ENCODE results near the gene ZNF263. TPM values are rescaled to one million over a fixed set of nuclear protein-coding genes. Genes with fewer than 3 reads are reported as not detected.

The ZNF263 gene
- polyA plus RNA-seq, 1 of the 3 experiments (the other 2 are of a cell fraction) = 13.7 TPM

DNA sequence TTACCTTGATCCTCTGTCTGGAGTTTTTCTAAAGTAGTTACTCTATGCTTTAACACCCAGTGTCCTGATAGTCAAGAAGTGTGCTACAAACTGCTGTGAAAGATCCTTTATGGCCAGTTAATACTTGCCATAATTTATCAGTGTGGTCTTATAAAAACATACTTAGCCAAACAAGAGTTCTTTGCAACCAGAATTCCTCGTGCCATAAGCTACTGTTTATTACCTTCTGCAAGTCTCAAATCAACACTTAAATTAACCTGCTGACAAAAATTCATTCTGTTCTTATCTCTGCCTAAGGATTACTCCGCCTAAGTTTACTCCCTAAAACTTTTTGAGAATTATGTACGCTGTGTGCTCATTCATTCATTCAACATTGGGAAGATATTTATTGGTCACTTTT lies 44.8 kb downstream of the ZNF263 start:
- CTCF ChIA-PET = no interaction called here

GRCh38 chr16:3328643-3329042 lies 45.4 kb downstream of the ZNF263 start:
- H3K9me3 ChIP-seq = no peaks in the 10 kb centered on the region

More for the DNA sequence above, 44.8 kb downstream of the ZNF263 start:
- no peak for DNase-seq
- Histone ChIP-seq H3K79me2 (ENCODE audit: insufficient read depth) (no peaks in the 10 kb centered on the region), H3K4me2 (no peak overlapping the region), H3K9me3 (no peaks in the 10 kb centered on the region), H3K27ac (ENCODE audit: low read depth in 2 of 2, low read length in 1 of 2) (no peak overlapping the region), H4K20me1 (ENCODE audit: insufficient read depth) (no peaks in the 10 kb centered on the region), H3F3A (replicated peaks; ENCODE audit: insufficient read depth) (no peaks in the 10 kb centered on the region), H3K4me3 (ENCODE audit: low read depth in 2 of 2, low read length in 1 of 2) (no peak overlapping the region), H3K9ac (no peak overlapping the region), H3K36me3 (replicated peaks in 1 of 2; ENCODE audit: control insufficient read depth in 1 of 2, insufficient read depth in 2 of 2, low read length in 1 of 2) (no peaks in the 10 kb centered on the region), H3K27me3 (ENCODE audit: insufficient read depth) (no peaks in the 10 kb centered on the region; the same call in 1 of the 2 replicates), H2AFZ (ENCODE audit: low read depth) (no peak overlapping the region), H3K9me2 (no peaks in the 10 kb centered on the region), H3K4me1 (ENCODE audit: control insufficient read depth in 1 of 2, insufficient read depth in 2 of 2, low read depth in 1 of 2, low read length in 1 of 2) (no peaks in the 10 kb centered on the region)
- WGBS (ENCODE audit: low lambda C conversion rate) = 1% methylated on average over 3 of the region's 3 CpGs
- POLR2A ChIA-PET = no interaction called here
- TF ChIP-seq SIN3A (IDR thresholded peaks at IDR 0.05; ENCODE audit: borderline replicate concordance, low read depth, low read length) (no peak), PBX3 (IDR thresholded peaks at IDR 0.05) (no peak), RXRA (IDR thresholded peaks at IDR 0.05; ENCODE audit: borderline replicate concordance, low read depth) (no peak), MXI1 (IDR thresholded peaks at IDR 0.05; ENCODE audit: low read depth, low read length) (no peak), REST (IDR thresholded peaks at IDR 0.05; ENCODE audit: low read depth, low read length) (no peak)

More at GRCh38 chr16:3328643-3329042, 45.4 kb downstream of the ZNF263 start:
- ChIA-PET CTCF (no interaction called here), POLR2A (no interaction called here)
- Histone ChIP-seq H3K9ac (no peak overlapping the region), H3K9me2 (no peaks in the 10 kb centered on the region), H3K27me3 (ENCODE audit: insufficient read depth) (no peaks in the 10 kb centered on the region; the same call in 1 of the 2 replicates), H4K20me1 (ENCODE audit: insufficient read depth) (no peaks in the 10 kb centered on the region), H3K4me2 (no peak overlapping the region), H3K27ac (ENCODE audit: low read depth in 2 of 2, low read length in 1 of 2) (no peak overlapping the region), H3K4me1 (ENCODE audit: control insufficient read depth in 1 of 2, insufficient read depth in 2 of 2, low read depth in 1 of 2, low read length in 1 of 2) (no peaks in the 10 kb centered on the region), H3K79me2 (ENCODE audit: insufficient read depth) (no peaks in the 10 kb centered on the region), H3F3A (replicated peaks; ENCODE audit: insufficient read depth) (no peaks in the 10 kb centered on the region), H3K36me3 (replicated peaks in 1 of 2; ENCODE audit: control insufficient read depth in 1 of 2, insufficient read depth in 2 of 2, low read length in 1 of 2) (no peaks in the 10 kb centered on the region), H2AFZ (ENCODE audit: low read depth) (no peak overlapping the region), H3K4me3 (ENCODE audit: low read depth in 2 of 2, low read length in 1 of 2) (no peak overlapping the region)
- no peak for DNase-seq
- WGBS (ENCODE audit: low lambda C conversion rate) = 10% methylated on average over 2 of the region's 2 CpGs
- TF ChIP-seq EP300 (IDR thresholded peaks at IDR 0.05; ENCODE audit: borderline replicate concordance in 1 of 2, low read depth in 1 of 2, low read length in 1 of 2) = no peak
- TF ChIP-seq EZH2phosphoT487 (IDR thresholded peaks at IDR 0.05; ENCODE audit: borderline replicate concordance, low read depth) = no peak
- no peak for TF ChIP-seq GATA2 (CRISPR knock-in tag; IDR thresholded peaks at IDR 0.05)
- TF ChIP-seq CTCF (IDR thresholded peaks at IDR 0.05) = no peak
- TF ChIP-seq RCOR1 (IDR thresholded peaks at IDR 0.05; ENCODE audit: low read length) = no peak
- TF ChIP-seq USF1 (IDR thresholded peaks at IDR 0.05; ENCODE audit: borderline replicate concordance, low read depth) = no peak

All from SK-N-SH (cell line).